ENCODE results near the gene C3AR1.
"Not testable (repeated sequence)": the region's sequence is repeated elsewhere in the genome, so short reads cannot be mapped to it uniquely, and the experiment has no call there.

Gene C3AR1

GRCh38 chr12:8057839-8058238 lies 8.3 kb downstream of the C3AR1 start:
- DNase-seq (ENCODE audit: low read depth), result no peak

- no peak for DNase-seq (ENCODE audit: low read depth)
Observed at GRCh38 chr12:8057306-8057705, 8.9 kb downstream of the C3AR1 start.

GRCh38 chr12:8054816-8055215 lies 11.3 kb downstream of the C3AR1 start:
- DNase-seq (ENCODE audit: low read depth), result no peak

- no peak for DNase-seq (ENCODE audit: low read depth)
Observed at GRCh38 chr12:8052679-8053078, 13.5 kb downstream of the C3AR1 start.

GRCh38 chr12:8050600-8051250 lies 15.4 kb downstream of the C3AR1 start:
- DNase-seq (ENCODE audit: low read depth), result no peak

- DNase-seq (ENCODE audit: low read depth), result no peak
Observed at GRCh38 chr12:8048906-8049305, 17.3 kb downstream of the C3AR1 start.

- no peak for DNase-seq (ENCODE audit: low read depth)
Observed at GRCh38 chr12:8047842-8048241, 18.3 kb downstream of the C3AR1 start.

- peak; percentile 71 for DNase-seq (ENCODE audit: low read depth)
Observed at GRCh38 chr12:8045952-8046944, 19.9 kb downstream of the C3AR1 start.

- DNase-seq (ENCODE audit: low read depth), result no peak
Observed at GRCh38 chr12:8040791-8041190, 25.4 kb downstream of the C3AR1 start.

GRCh38 chr12:8038659-8039114 lies 27.5 kb downstream of the C3AR1 start:
- no peak for DNase-seq (ENCODE audit: low read depth)

GRCh38 chr12:8037947-8038346 lies 28.2 kb downstream of the C3AR1 start:
- DNase-seq (ENCODE audit: low read depth), result no peak

GRCh38 chr12:8037046-8037663 lies 29.0 kb downstream of the C3AR1 start:
- DNase-seq (ENCODE audit: low read depth), result no peak

- DNase-seq (ENCODE audit: low read depth), result no peak
Observed at GRCh38 chr12:8036346-8036745, 29.8 kb downstream of the C3AR1 start.

- no peak for DNase-seq (ENCODE audit: low read depth)
Observed at GRCh38 chr12:8035440-8036010, 30.6 kb downstream of the C3AR1 start.

- no peak for DNase-seq (ENCODE audit: low read depth)
Observed at GRCh38 chr12:8034802-8035201, 31.4 kb downstream of the C3AR1 start.

GRCh38 chr12:8033153-8034044 lies 32.8 kb downstream of the C3AR1 start:
- peak; percentile 48 for DNase-seq (ENCODE audit: low read depth)

- peak; percentile 70 for DNase-seq (ENCODE audit: low read depth)
Observed at GRCh38 chr12:8032242-8033152, 33.7 kb downstream of the C3AR1 start, which contains the start of gene FOXJ2. Gene FOXJ2 (plus strand): TSS chr12:8032716. CDS start chr12:8039833, 7,117 bp downstream.

GRCh38 chr12:8031872-8032241 lies 34.3 kb downstream of the C3AR1 start:
- DNase-seq (ENCODE audit: low read depth), result no peak

GRCh38 chr12:8031017-8031416 lies 35.1 kb downstream of the C3AR1 start:
- not testable (repeated sequence) for DNase-seq (ENCODE audit: low read depth)

- no peak for DNase-seq (ENCODE audit: low read depth)
Observed at GRCh38 chr12:8030189-8030588, 36.0 kb downstream of the C3AR1 start.
